GM21447 (cell line): ENCODE measurements around the gene PRR36.

Experiments
- ATAC-seq: cut with Tn5 transposase; IDR thresholded peaks from one replicate; pipeline ENCODE4 v1.9.1; 2021; ENCODE audit not compliant: unreplicated experiment

PRR36 gene

GRCh38 chr19:7873304-7874075 is 700 bp downstream of the PRR36 start:
- ATAC-seq, result no peak

GRCh38 chr19:7872306-7873204 is 1.6 kb downstream of the PRR36 start:
- no peak for ATAC-seq

GRCh38 chr19:7871437-7872305 is 2.5 kb downstream of the PRR36 start:
- no peak for ATAC-seq

GRCh38 chr19:7870571-7871436 is 3.4 kb downstream of the PRR36 start:
- ATAC-seq, result no peak

- no peak for ATAC-seq
Observed at GRCh38 chr19:7869910-7870511, 4.2 kb downstream of the PRR36 start.

GRCh38 chr19:7869453-7869909 is 4.7 kb downstream of the PRR36 start:
- peak; percentile 36 for ATAC-seq

- peak; percentile 53 for ATAC-seq
Observed at GRCh38 chr19:7868671-7869452, 5.3 kb downstream of the PRR36 start.

GRCh38 chr19:7868326-7868670 is 5.9 kb downstream of the PRR36 start:
- ATAC-seq, result no peak

- no peak for ATAC-seq
Observed at GRCh38 chr19:7867092-7867844, 6.9 kb downstream of the PRR36 start.

GRCh38 chr19:7866399-7867091 is 7.6 kb downstream of the PRR36 start:
- ATAC-seq, result no peak

GRCh38 chr19:7865262-7865911 is 8.8 kb downstream of the PRR36 start:
- ATAC-seq, result no peak

- ATAC-seq, result no peak
Observed at GRCh38 chr19:7864690-7865074, 9.5 kb downstream of the PRR36 start.

GRCh38 chr19:7863971-7864689 is 10.1 kb downstream of the PRR36 start:
- ATAC-seq, result no peak

GRCh38 chr19:7863157-7863970 is 10.8 kb downstream of the PRR36 start:
- no peak for ATAC-seq

GRCh38 chr19:7862413-7862951 is 11.7 kb downstream of the PRR36 start:
- ATAC-seq, result no peak
